Small intestine (tissue), 7 donors: Measurements from ENCODE around the gene GLE1. TPM values are rescaled to one million over a fixed set of nuclear protein-coding genes. Genes with fewer than 3 reads are reported as not detected.

Experiments used
- DNase-seq, 2 donors: peaks; one replicate each; pipeline versions ENCODE4 v3.0.0 to v3.0.0-alpha.2; 2013
- FAIRE-seq: peaks from 2 replicates; lab custom pipeline; 2012; peaks lifted over from hg19 to GRCh38; lab: Jason Lieb, UNC
- H3K27ac ChIP-seq, 3 donors: one replicate each; pipeline ENCODE4 v1.5.1; 2013; ENCODE audit warnings: low read length in 2 of 3, mild to moderate bottlenecking in 2 of 3, control low read depth in 1 of 3, inconsistent platforms in 1 of 3, low read depth in 1 of 3, moderate library complexity in 1 of 3
- H3K27me3 ChIP-seq, 3 donors: one replicate each; pipeline ENCODE4 v1.6.1; 2013; ENCODE audit warnings: low read length in 3 of 3, inconsistent platforms in 1 of 3; ENCODE audit not compliant: control insufficient read depth in 3 of 3, insufficient read depth in 3 of 3
- H3K36me3 ChIP-seq, 3 donors: one replicate each; pipeline ENCODE4 v1.6.1; 2013; ENCODE audit warnings: low read length in 3 of 3, inconsistent platforms in 1 of 3, low read depth in 1 of 3, mild to moderate bottlenecking in 1 of 3, moderate library complexity in 1 of 3; ENCODE audit not compliant: control insufficient read depth in 3 of 3, insufficient read depth in 2 of 3
- H3K4me1 ChIP-seq, 3 donors: one replicate each; pipeline ENCODE4 v1.6.1; 2013; ENCODE audit warnings: low read length in 2 of 3, inconsistent platforms in 1 of 3, low read depth in 1 of 3, mild to moderate bottlenecking in 1 of 3, moderate library complexity in 1 of 3; ENCODE audit not compliant: control insufficient read depth in 3 of 3, insufficient read depth in 2 of 3
- H3K4me3 ChIP-seq, 3 donors: one replicate each; pipeline ENCODE4 v1.5.1; 2013; ENCODE audit warnings: low read length in 3 of 3, control low read depth in 1 of 3, inconsistent platforms in 1 of 3, low read depth in 1 of 3, mild to moderate bottlenecking in 1 of 3, moderate library complexity in 1 of 3
- H3K9me3 ChIP-seq, 2 donors: one replicate each; pipeline ENCODE4 v1.6.1; 2013; ENCODE audit warnings: low read depth in 1 of 2, low read length in 1 of 2; ENCODE audit not compliant: control insufficient read depth in 2 of 2, insufficient read depth in 1 of 2
- WGBS, 3 donors: extraction: QIAGEN DNeasy Blood & Tissue Kit; methylation state at CpG; one replicate each; pipeline ENCODE4 v1.1.7; 2013; 5-methylcytosine and 5-hydroxymethylcytosine counted together
- polyA plus RNA-seq, 4 donors: library from polyadenylated mRNA; stranded (reverse) in 3 of 4; unstranded in 1 of 4; fragments of 200-250 nt in 3 of 4; fragments of 120-200 nt in 1 of 4; gene quantifications; one replicate each; pipeline versions ENCODE4 v1.2.1 to v1.2.3, GENCODE V29; 2013
- donor health status: healthy with polysubstance abuse.
- donor health status: control.
- donor health status: control.
- donor health status: Bipolar disorder and iron deficiency.
- donor health status: healthy.

GLE1 gene
- polyA plus RNA-seq, 4 donors: 17.8 to 31.3 (median 21.1) TPM

DNA sequence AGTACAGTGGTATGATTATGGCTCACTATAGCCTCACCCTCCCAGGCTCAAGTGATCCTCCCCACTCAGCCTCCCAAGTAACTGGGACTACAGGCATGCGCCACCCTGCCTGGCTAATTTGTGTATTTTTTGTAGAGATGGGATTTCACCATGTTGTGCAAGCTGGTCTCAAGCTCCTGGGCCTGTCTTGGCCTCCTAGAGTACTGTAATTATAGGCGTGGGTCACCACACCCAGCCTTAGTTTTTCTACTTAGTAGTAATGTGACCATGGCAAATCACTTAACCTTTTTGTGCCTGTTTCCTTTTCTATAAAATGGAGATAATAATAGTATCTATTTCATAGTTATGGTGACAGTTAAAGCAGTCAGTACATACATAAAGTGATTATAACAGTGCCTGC lies 22.2 kb downstream of the GLE1 start:
- H3K4me3 ChIP-seq: no peak overlapping the region
- H3K9me3 ChIP-seq: no peaks in the 10 kb centered on the region
- DNase-seq (no peak), FAIRE-seq (no peak)
- no peaks in the 10 kb centered on the region for H3K27me3 ChIP-seq
- WGBS, 3 donors: 66 to 88% (median 87%) methylated on average over 2 of the region's 2 CpGs
- peaks cover 15 to 77% (median 27%) of the 10 kb centered on the region in 3 donors for H3K36me3 ChIP-seq
- H3K4me1 ChIP-seq: no peaks in the 10 kb centered on the region
- H3K27ac ChIP-seq: no peak overlapping the region

DNA sequence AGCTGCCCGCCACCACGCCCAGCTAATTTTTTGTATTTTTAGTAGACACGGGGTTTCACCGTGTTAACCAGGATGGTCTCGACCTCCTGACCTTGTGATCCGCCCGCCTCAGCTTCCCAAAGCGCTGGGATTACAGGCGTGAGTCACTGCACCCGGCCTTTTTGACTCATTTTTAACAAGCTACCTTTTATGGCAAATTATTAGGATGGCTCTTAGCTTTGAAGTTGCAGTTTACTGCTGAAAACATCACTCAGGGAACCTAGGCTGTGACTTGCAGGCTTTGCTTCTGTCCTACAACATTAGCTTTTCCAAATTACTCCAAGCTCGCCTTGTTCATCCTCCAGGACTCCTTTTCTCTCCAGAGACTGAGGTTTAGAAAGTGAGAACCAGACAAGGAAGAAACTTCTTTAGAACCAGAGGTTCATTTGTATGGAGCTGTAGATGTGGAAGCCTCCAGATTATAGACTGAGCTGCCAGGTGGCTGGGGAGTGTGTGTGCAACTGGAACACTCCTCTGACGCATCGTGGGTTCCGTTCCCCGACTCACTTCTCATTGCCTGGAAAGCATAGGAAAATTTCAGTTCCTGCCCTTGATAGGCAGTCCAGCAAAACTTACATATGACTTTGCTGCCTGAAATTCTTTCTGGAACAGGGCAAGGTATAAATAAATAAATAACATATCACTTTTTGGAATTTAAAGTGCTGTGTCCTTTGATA lies 24.1 kb downstream of the GLE1 start:
- Histone ChIP-seq H3K36me3 (peaks cover 15 to 77% (median 26%) of the 10 kb centered on the region in 3 donors), H3K4me1 (no peaks in the 10 kb centered on the region), H3K9me3 (no peaks in the 10 kb centered on the region), H3K4me3 (no peak overlapping the region), H3K27ac (no peak overlapping the region), H3K27me3 (no peaks in the 10 kb centered on the region)
- FAIRE-seq: no peak
- WGBS, 3 donors: 91 to 93% (median 92%) methylated on average over 15 of the region's 15 CpGs
- DNase-seq: no peak

DNA sequence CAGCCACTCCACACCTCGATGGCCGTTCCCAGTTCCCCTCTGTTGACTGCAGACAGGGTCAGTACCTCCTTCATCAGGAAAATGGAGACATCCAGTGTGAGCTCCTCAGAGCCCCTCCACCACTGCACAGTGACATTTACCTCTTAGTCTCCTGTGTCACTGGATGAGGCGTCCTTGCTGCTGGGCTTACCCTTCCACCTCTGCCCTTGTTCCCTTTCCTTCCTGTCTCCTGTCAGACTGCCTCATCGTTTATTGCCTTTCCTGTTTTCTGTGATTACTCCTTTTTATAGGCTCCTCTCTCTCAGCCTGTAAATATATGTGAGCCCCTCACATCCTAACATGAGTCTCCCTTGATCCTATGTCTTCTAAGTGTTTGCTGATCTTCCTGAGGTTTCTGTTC lies 24.7 kb downstream of the GLE1 start:
- DNase-seq (no peak), FAIRE-seq (no peak)
- Histone ChIP-seq H3K27me3 (no peaks in the 10 kb centered on the region), H3K27ac (no peak overlapping the region), H3K9me3 (no peaks in the 10 kb centered on the region), H3K4me3 (no peak overlapping the region), H3K36me3 (peaks cover 20 to 75% (median 26%) of the 10 kb centered on the region in 3 donors), H3K4me1 (no peaks in the 10 kb centered on the region)
- 81 to 96% (median 90%) methylated on average over 4 of the region's 4 CpGs for WGBS, 3 donors

DNA sequence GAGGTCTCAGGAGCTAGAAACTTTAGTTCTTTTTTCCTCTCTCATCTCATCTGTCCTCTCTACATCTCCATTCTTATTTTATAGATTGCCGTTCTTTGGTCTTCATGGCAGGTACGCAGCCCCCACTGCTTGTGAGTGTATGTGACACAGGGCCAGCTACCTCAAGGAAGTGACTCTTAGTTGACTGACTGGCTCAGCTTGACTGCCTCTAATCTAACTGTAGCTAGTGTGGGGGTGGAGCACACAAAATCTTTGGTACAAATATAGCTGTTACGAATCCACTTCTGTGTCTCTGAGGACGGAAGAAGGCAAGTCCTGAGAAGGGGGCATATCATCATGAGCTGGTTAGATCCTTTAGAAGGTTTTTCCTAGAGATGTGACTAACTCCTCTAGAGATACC lies 28.1 kb downstream of the GLE1 start:
- H3K4me3 ChIP-seq: no peak overlapping the region
- no peak for FAIRE-seq
- no peak for DNase-seq
- 95 to 99% (median 98%) methylated on average over 4 of the region's 4 CpGs for WGBS, 3 donors
- H3K27me3 ChIP-seq: no peaks in the 10 kb centered on the region
- H3K27ac ChIP-seq: no peak overlapping the region
- H3K36me3 ChIP-seq: peaks cover 9 to 66% (median 13%) of the 10 kb centered on the region in 3 donors
- H3K4me1 ChIP-seq: no peaks in the 10 kb centered on the region
- H3K9me3 ChIP-seq: no peaks in the 10 kb centered on the region

DNA sequence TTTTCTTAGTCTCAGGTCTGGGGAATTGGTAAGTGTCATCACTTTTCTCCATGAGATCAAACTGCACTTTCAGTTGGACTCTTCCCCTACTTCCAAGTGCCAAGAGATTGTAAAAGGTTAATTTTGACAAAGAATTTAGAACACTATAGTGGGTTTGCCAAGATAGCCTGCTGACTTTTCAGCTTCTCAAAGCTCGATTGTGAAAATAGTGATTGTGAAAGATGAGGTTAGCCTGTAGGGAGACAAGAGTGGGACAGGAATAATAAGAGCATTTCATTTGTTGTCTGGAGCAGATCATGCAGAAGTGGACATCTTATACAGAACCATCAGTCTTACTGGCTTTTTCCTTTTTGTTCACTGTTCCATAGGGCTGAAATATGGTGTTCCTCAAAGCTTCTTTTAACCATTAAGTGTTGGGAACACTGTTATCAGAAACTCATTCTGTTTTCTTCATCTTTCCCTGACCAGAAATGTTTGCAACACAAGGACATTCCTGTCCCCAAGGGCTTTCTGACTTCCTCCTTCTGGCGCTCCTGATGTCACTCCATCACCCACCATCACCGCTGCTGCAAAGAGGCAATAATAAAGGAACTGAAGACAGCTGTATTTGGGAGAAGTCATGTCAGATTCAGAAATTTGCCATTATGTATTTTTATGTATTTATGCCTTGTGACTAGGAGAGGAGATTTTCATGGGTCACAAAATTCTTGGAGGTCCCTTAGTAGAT lies 36.3 kb downstream of the GLE1 start:
- 84 to 95% (median 87%) methylated on average over 3 of the region's 3 CpGs for WGBS, 3 donors
- H3K36me3 ChIP-seq: peaks cover 12 to 44% (median 33%) of the 10 kb centered on the region in 3 donors
- FAIRE-seq: no peak
- no peaks in the 10 kb centered on the region for H3K9me3 ChIP-seq
- no peak for DNase-seq
- no peaks in the 10 kb centered on the region for H3K27me3 ChIP-seq
- H3K27ac ChIP-seq: no peak overlapping the region
- no peak overlapping the region for H3K4me3 ChIP-seq
- no peaks in the 10 kb centered on the region for H3K4me1 ChIP-seq

DNA sequence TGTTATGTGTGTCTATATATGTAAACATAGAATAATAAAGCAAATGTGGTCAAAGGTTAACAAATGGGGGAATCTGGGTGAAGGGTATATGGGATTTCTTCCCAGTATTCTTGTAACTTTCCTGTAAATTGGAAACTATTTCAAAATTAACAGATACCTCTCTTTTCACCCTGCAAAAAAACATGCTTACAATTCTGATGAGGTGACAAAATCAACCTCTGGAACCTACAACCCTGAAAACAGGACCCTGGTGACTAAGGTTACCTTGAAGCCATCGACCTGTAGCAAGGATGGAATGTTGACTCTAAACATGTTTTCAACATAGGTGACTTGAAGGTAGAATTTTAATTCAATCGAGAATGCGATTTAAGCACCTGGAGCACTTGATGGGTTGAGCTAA lies 42.0 kb downstream of the GLE1 start:
- H3K27ac ChIP-seq: no peak overlapping the region
- DNase-seq: no peak
- WGBS, 3 donors: 75 to 80% (median 80%) methylated on average over 3 of the region's 3 CpGs
- no peaks in the 10 kb centered on the region for H3K9me3 ChIP-seq
- no peaks in the 10 kb centered on the region for H3K27me3 ChIP-seq
- FAIRE-seq: no peak
- H3K36me3 ChIP-seq: peaks cover 0 to 12% (median 2%) of the 10 kb centered on the region in 3 donors
- H3K4me3 ChIP-seq: no peak overlapping the region
- peaks cover 0 to under 1% (median 0%) of the 10 kb centered on the region in 3 donors for H3K4me1 ChIP-seq

DNA sequence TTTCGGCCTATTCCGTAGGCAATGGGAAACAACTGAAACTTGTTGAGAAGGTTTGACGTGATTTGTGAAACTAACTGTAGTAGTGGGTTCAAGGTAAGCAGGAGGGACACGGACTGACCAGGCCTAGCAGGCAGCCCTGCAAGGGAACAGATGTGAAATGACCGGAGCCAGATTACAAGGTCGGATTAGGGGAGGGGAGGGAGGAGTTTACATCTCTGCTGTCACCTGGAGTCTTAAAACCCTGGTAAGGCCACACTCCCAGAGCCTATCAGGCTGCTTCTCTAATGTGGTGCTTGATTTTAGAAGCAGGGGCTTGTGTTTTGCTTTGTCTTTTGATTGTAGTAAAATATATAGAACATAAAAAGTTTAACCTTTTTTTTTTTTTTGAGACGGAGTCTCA lies 44.4 kb downstream of the GLE1 start:
- DNase-seq (no peak), FAIRE-seq (no peak)
- H3K36me3 ChIP-seq: peaks cover 0 to 2% (median 0%) of the 10 kb centered on the region in 3 donors
- no peaks in the 10 kb centered on the region for H3K27me3 ChIP-seq
- H3K9me3 ChIP-seq: no peaks in the 10 kb centered on the region
- WGBS, 3 donors: 90 to 94% (median 92%) methylated on average over 7 of the region's 7 CpGs
- peaks cover 0 to 8% (median 3%) of the 10 kb centered on the region in 3 donors for H3K4me1 ChIP-seq
- H3K27ac ChIP-seq: no peak overlapping the region
- H3K4me3 ChIP-seq: no peak overlapping the region

DNA sequence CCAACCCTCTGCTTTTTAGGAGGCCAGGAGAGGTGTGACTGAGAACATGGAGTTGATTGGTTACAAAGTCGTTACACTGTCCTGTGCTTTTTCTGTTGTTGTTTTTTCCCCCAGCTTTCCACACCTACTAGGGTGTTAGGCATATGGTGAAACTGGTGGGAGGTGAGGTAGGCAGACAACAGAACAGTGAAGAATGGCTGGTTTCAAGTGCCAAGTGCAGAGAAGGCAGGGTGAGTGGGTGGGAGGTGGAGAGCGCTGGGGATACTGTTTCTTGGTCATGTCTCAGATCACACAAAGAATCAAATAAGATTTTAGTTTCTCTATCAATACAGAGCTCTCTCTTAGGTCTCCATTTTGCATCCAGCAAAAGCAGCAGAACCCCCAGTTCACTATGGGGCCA lies 45.7 kb downstream of the GLE1 start:
- 70 to 78% (median 77%) methylated on average over 2 of the region's 2 CpGs for WGBS, 3 donors
- FAIRE-seq: no peak
- Histone ChIP-seq H3K4me3 (no peak overlapping the region), H3K4me1 (peaks cover under 1 to 20% (median 11%) of the 10 kb centered on the region in 3 donors), H3K27me3 (no peaks in the 10 kb centered on the region), H3K27ac (no peak overlapping the region), H3K36me3 (no peaks in the 10 kb centered on the region), H3K9me3 (no peaks in the 10 kb centered on the region)
- DNase-seq: no peak
